Tibial nerve (tissue), 4 donors: ENCODE results near the gene CCDC50. TPM values are rescaled to one million over a fixed set of nuclear protein-coding genes. Genes with fewer than 3 reads are reported as not detected.

ENCODE experiments used
- DNase-seq, 2 donors: peaks; one replicate each; pipeline ENCODE4 v3.0.0-alpha.2; 2019; ENCODE audit warnings: low spot score in 2 of 2
- H3K27ac ChIP-seq, 4 donors: fragments of 200-600 bp; sonication (generic) in 3 of 4; one replicate each; pipeline ENCODE4 v1.5.1; 2017 to 2019; ENCODE audit warnings: mild to moderate bottlenecking in 1 of 4
- H3K27me3 ChIP-seq, 2 donors: fragments of 200-600 bp; sonication (generic) in 1 of 2; one replicate each; pipeline versions ENCODE4 v1.5.1 to v1.6.0; 2017 to 2019
- H3K36me3 ChIP-seq, 3 donors: fragments of 200-600 bp; sonication (generic); one replicate each; pipeline ENCODE4 v1.5.1; 2018 to 2019
- H3K4me1 ChIP-seq, 4 donors: fragments of 200-600 bp; sonication (generic) in 3 of 4; one replicate each; pipeline ENCODE4 v1.5.1; 2017 to 2019
- H3K4me3 ChIP-seq, 4 donors: fragments of 200-600 bp; sonication (generic) in 3 of 4; one replicate each; pipeline ENCODE4 v1.5.1; 2017 to 2019; ENCODE audit warnings: mild to moderate bottlenecking in 1 of 4, moderate library complexity in 1 of 4
- H3K9me3 ChIP-seq, 4 donors: fragments of 200-600 bp; sonication (generic) in 3 of 4; one replicate each; pipeline ENCODE4 v1.5.1; 2017 to 2019
- EP300 ChIP-seq, 2 donors: sonication (generic); formaldehyde crosslinking; IDR thresholded peaks; one replicate each; pipeline ENCODE4 v1.6.1; 2017; ENCODE audit warnings: antibody characterized with exemption in 2 of 2, mild to moderate bottlenecking in 1 of 2
- POLR2A ChIP-seq, 2 donors: fragments of 450-650 bp; IDR thresholded peaks; one replicate each; pipeline ENCODE4 v1.6.1; 2017; ENCODE audit warnings: antibody characterized with exemption in 2 of 2, mild to moderate bottlenecking in 2 of 2, moderate library complexity in 2 of 2
- WGBS, 2 donors: methylation state at CpG; one replicate each; pipeline ENCODE4 v1.1.5; 2018; 5-methylcytosine and 5-hydroxymethylcytosine counted together
- total RNA-seq, 4 donors: library from RNA; depleted of rRNA; stranded (reverse); fragments of >200 nt; gene quantifications; one replicate each; pipeline ENCODE4 v1.1.0, GENCODE V29; 2016
- TF ChIP-seq, protein P1 (sequence below), 5 experiments: fragments of 200-600 bp in 3 of 5; fragments of 450-650 bp in 2 of 5; sonication (generic) in 3 of 5; IDR thresholded peaks; one replicate each; pipeline ENCODE4 v1.5.1; 2016 to 2019; ENCODE audit warnings: antibody characterized with exemption in 5 of 5, mild to moderate bottlenecking in 3 of 5, moderate library complexity in 2 of 5

CCDC50 gene
- total RNA-seq, 4 donors from 2014 or later, result 83.5 to 99.6 (median 94.2) TPM

DNA sequence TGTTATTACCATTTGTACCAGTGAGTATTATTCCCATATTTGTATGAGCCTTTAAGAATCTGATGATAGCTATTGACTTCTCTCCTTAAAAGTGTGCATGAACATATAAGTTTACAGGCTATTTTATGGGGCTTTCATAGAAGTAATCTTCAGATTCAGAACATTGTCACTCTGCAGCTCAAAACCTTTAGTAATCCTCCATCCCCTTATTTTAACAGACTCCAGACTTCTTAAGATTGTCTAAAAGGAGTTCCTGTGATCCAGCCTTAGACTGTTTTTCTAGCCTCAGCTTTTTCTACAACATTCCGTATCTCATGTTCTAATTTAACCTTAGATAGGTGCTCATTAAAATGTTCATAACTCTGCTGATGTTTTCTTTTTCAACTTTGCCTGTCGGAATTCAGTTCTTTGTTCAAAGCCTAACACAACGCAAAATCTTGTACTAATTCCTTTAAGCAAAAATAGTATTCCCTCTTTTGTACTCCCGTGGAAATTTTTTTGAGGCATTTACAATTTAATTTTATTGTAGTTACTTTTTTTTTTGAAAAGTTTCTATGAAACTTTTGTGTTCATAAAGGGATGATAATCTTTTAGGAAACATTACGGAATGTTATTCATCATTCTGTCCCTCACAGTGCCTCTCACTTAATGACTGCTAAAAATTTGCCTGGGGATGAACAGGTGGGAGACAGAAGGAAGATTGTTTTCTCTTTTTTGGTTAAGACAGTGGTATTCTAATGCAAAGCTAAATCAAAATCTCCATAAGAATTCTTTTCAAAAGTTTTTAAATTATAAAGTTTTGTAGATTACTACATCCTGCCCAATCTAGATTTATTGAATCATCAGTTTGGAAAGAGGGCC, 39.8 kb downstream of the CCDC50 start:
- no peak overlapping the region for H3K4me3 ChIP-seq
- DNase-seq, result no peak
- no peaks in the 10 kb centered on the region for H3K27me3 ChIP-seq
- no peaks in the 10 kb centered on the region for H3K9me3 ChIP-seq
- no peak for TF ChIP-seq EP300 (IDR thresholded peaks at IDR 0.05)
- no peak for TF ChIP-seq POLR2A (IDR thresholded peaks at IDR 0.05)
- 83 to 87% methylated on average over 5 of the region's 5 CpGs for WGBS, 2 donors
- H3K36me3 ChIP-seq, result peaks cover 0 to 24% (median 0%) of the 10 kb centered on the region in 3 donors
- no peak overlapping the region for H3K27ac ChIP-seq
- peaks cover 0 to 8% (median 0%) of the 10 kb centered on the region in 4 donors for H3K4me1 ChIP-seq

DNA sequence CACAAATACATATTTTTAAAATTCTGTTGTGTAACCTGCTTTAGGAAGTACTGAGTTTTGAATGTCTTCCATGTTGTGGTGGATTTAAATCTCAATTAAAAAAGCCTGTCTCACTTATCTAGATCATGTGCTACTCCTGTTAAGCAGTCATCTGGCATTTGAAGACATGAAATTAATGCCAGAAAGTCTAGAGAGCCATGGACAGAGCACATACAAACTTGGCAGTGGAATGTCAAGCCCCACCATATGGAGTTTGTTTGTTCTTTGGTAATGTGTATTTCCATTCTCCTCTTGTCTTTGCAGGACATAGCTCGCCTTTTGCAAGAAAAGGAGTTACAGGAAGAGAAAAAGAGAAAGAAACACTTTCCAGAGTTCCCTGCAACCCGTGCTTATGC, 40.4 kb downstream of the CCDC50 start:
- H3K27me3 ChIP-seq, result no peaks in the 10 kb centered on the region
- peaks cover 0 to 13% (median 0%) of the 10 kb centered on the region in 4 donors for H3K4me1 ChIP-seq
- H3K9me3 ChIP-seq, result no peaks in the 10 kb centered on the region
- H3K27ac ChIP-seq, result no peak overlapping the region
- no peak overlapping the region for H3K4me3 ChIP-seq
- no peak for DNase-seq
- TF ChIP-seq, protein P1, sequence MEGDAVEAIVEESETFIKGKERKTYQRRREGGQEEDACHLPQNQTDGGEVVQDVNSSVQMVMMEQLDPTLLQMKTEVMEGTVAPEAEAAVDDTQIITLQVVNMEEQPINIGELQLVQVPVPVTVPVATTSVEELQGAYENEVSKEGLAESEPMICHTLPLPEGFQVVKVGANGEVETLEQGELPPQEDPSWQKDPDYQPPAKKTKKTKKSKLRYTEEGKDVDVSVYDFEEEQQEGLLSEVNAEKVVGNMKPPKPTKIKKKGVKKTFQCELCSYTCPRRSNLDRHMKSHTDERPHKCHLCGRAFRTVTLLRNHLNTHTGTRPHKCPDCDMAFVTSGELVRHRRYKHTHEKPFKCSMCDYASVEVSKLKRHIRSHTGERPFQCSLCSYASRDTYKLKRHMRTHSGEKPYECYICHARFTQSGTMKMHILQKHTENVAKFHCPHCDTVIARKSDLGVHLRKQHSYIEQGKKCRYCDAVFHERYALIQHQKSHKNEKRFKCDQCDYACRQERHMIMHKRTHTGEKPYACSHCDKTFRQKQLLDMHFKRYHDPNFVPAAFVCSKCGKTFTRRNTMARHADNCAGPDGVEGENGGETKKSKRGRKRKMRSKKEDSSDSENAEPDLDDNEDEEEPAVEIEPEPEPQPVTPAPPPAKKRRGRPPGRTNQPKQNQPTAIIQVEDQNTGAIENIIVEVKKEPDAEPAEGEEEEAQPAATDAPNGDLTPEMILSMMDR (IDR thresholded peaks at IDR 0.05), result no peak
- TF ChIP-seq POLR2A (IDR thresholded peaks at IDR 0.05) (no peak), EP300 (IDR thresholded peaks at IDR 0.05) (no peak)
- 82 to 87% methylated on average over 2 of the region's 2 CpGs for WGBS, 2 donors
- peaks cover 0 to 19% (median 0%) of the 10 kb centered on the region in 3 donors for H3K36me3 ChIP-seq

DNA sequence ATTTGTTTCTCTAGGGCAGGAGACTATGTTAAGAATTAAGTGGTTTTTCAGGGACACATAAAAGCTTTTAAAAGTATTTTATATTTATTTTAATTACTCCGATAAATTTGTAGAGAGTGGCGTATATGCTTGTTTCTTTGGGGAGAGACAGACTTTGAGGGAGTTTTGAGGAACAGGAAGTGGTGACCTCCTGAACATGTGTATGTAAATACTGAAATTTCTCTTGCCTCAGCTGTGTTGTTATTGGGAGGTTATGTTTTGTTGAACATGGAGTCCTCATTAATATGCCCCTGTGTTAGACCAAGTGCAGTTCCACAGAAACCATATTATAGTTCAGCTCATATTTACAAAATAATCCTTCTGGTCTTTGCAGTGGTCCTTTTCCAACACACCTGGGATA, 42.9 kb downstream of the CCDC50 start:
- TF ChIP-seq POLR2A (IDR thresholded peaks at IDR 0.05) (no peak), EP300 (IDR thresholded peaks at IDR 0.05) (no peak)
- TF ChIP-seq, protein P1 (IDR thresholded peaks at IDR 0.05), result no peak
- Histone ChIP-seq H3K27ac (no peak overlapping the region), H3K9me3 (no peaks in the 10 kb centered on the region), H3K36me3 (peaks cover 0 to 31% (median 0%) of the 10 kb centered on the region in 3 donors), H3K27me3 (no peaks in the 10 kb centered on the region), H3K4me3 (no peak overlapping the region), H3K4me1 (peaks cover 0 to 29% (median 10%) of the 10 kb centered on the region in 4 donors)
- no peak for DNase-seq
- WGBS, 2 donors, result 80 to 84% methylated on average over 2 of the region's 2 CpGs

DNA sequence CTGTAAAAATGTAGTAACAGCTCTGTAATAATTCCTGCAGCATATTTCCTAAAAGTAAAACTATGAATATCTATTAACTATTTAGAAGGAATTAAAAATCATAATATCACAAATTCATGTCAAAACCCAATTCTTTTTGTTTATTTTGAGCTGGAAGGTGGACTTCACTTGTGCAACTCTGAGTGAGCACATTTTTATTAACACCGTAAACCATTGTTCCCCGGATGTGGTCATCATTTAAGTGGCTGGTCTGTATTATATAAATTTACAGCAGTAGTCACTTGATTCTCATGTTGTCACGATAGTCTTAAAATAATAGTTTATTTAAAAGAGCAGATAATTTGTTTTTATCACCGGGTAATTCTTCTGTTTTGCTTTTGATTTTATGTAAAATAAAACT, 44.1 kb downstream of the CCDC50 start:
- Histone ChIP-seq H3K27me3 (no peaks in the 10 kb centered on the region), H3K36me3 (peaks cover 0 to 30% (median 0%) of the 10 kb centered on the region in 3 donors), H3K4me1 (peaks cover 0 to 41% (median 18%) of the 10 kb centered on the region in 4 donors), H3K9me3 (no peaks in the 10 kb centered on the region), H3K27ac (no peak overlapping the region), H3K4me3 (no peak overlapping the region)
- DNase-seq, result no peak
- TF ChIP-seq EP300 (IDR thresholded peaks at IDR 0.05), result no peak
- WGBS, 2 donors, result 67 to 72% methylated on average over 4 of the region's 4 CpGs

DNA sequence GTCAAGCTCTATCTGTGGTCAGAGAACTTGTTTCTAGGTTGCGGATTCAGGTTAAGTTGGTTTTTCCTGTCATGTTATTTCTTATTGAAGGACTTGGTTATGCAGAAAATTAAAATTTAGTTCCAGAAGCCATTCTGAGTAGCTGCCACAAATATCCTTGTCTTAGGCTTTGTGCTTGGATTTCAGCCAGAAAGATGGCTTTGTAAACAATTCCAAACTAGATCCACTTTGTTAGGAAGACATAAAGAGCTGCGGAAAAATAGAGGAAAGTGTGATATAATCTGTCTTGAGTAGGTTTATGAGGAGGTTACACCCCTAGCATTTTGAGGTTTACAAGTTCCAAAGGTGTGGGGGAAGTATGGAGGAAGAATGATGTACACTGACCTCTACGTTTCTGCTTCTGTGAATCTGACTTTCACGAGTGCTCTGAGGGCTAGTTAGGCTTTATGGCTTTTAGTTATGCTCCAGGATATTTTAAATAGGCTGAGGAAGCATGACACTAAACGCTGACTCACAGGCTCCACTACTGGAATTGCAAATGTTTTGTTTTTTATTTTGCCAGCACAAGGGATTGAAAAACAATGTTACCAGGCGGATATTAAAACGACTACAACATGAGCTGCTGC, 47.4 kb downstream of the CCDC50 start:
- H3K4me3 ChIP-seq, result no peak overlapping the region
- H3K9me3 ChIP-seq, result no peaks in the 10 kb centered on the region
- peaks cover 0 to 30% (median 8%) of the 10 kb centered on the region in 3 donors for H3K36me3 ChIP-seq
- DNase-seq, result no peak
- peaks cover 0 to 60% (median 24%) of the 10 kb centered on the region in 4 donors for H3K4me1 ChIP-seq
- TF ChIP-seq, protein P1 (IDR thresholded peaks at IDR 0.05), result no peak
- no peak for TF ChIP-seq EP300 (IDR thresholded peaks at IDR 0.05)
- no peak for TF ChIP-seq POLR2A (IDR thresholded peaks at IDR 0.05)
- peak overlapping the region in 2 of 4 donors; percentile 60 to 66 for H3K27ac ChIP-seq
- no peaks in the 10 kb centered on the region for H3K27me3 ChIP-seq
- 33 to 39% methylated on average over 7 of the region's 7 CpGs for WGBS, 2 donors
